Stimulated activated naive CD8-positive, alpha-beta T cell treated with anti-CD3 and anti-CD28 coated beads, Interleukin-15, amount 100 ng/mL, for 72 hours (primary cell): Measurements from ENCODE around the gene MYO10.

Experiments
- ATAC-seq: fragments of 150-1000 bp; cut with Tn5 transposase; 2 replicates; pipeline ENCODE4 v1.10.0; 2021; ENCODE audit warnings: mild to moderate bottlenecking, moderate library complexity
- DNase-seq, 2 donors: peaks; one replicate each; pipeline ENCODE4 v3.0.0; 2021 to 2022
- H3K27ac Mint-ChIP-seq, 2 donors: one replicate each; pipeline ENCODE4 v1.8.0; 2022; ENCODE audit warnings: mild to moderate bottlenecking in 2 of 2, mixed read lengths in 2 of 2, moderate library complexity in 2 of 2
- H3K27me3 Mint-ChIP-seq: one replicate; pipeline ENCODE4 v1.8.0; 2022; ENCODE audit warnings: mixed read lengths
- H3K4me1 Mint-ChIP-seq: one replicate; pipeline ENCODE4 v1.8.0; 2022; ENCODE audit warnings: mild to moderate bottlenecking, mixed read lengths
- H3K4me3 Mint-ChIP-seq, 2 donors: one replicate each; pipeline ENCODE4 v1.8.0; 2022; ENCODE audit warnings: mild to moderate bottlenecking in 2 of 2, mixed read lengths in 2 of 2, moderate library complexity in 1 of 2
- H3K9me3 Mint-ChIP-seq, 2 donors: one replicate each; pipeline ENCODE4 v1.8.0; 2022; ENCODE audit warnings: mixed read lengths in 2 of 2

Gene MYO10

GRCh38 chr5:16931334-16932110 is 4.6 kb downstream of the MYO10 start:
- no peak for DNase-seq
- no peaks in the 10 kb centered on the region for H3K9me3 Mint-ChIP-seq
- no peak overlapping the region for H3K27ac Mint-ChIP-seq
- H3K27me3 Mint-ChIP-seq = peaks cover 65% of the 10 kb centered on the region
- ATAC-seq = no peak
- no peak overlapping the region for H3K4me3 Mint-ChIP-seq
- H3K4me1 Mint-ChIP-seq = peaks cover 24% of the 10 kb centered on the region

GRCh38 chr5:16930496-16930895 is 5.6 kb downstream of the MYO10 start:
- no peak for DNase-seq
- Mint-ChIP-seq H3K27ac (no peak overlapping the region), H3K4me1 (peaks cover 14% of the 10 kb centered on the region), H3K4me3 (no peak overlapping the region), H3K9me3 (no peaks in the 10 kb centered on the region), H3K27me3 (peaks cover 54% of the 10 kb centered on the region)
- ATAC-seq = no peak

GRCh38 chr5:16929831-16930230 is 6.3 kb downstream of the MYO10 start:
- no peak for DNase-seq

GRCh38 chr5:16929347-16929746 is 6.7 kb downstream of the MYO10 start:
- H3K9me3 Mint-ChIP-seq = no peaks in the 10 kb centered on the region
- peaks cover 43% of the 10 kb centered on the region for H3K27me3 Mint-ChIP-seq
- no peak for ATAC-seq
- no peak overlapping the region for H3K27ac Mint-ChIP-seq
- DNase-seq = no peak
- H3K4me3 Mint-ChIP-seq = no peak overlapping the region
- peaks cover 5% of the 10 kb centered on the region for H3K4me1 Mint-ChIP-seq

More at GRCh38 chr5:16929831-16930230, 6.3 kb downstream of the MYO10 start:
- peaks cover 7% of the 10 kb centered on the region for H3K4me1 Mint-ChIP-seq
- no peak overlapping the region for H3K27ac Mint-ChIP-seq
- no peak overlapping the region for H3K4me3 Mint-ChIP-seq
- H3K27me3 Mint-ChIP-seq = peaks cover 48% of the 10 kb centered on the region
- H3K9me3 Mint-ChIP-seq = no peaks in the 10 kb centered on the region
- no peak for ATAC-seq

- H3K27ac Mint-ChIP-seq = no peak overlapping the region
- ATAC-seq = no peak
These were observed 8.5 kb downstream of the MYO10 start for GRCh38 chr5:16927613-16928012.

GRCh38 chr5:16926417-16926816 is 9.7 kb downstream of the MYO10 start:
- ATAC-seq = no peak
- no peak overlapping the region for H3K4me3 Mint-ChIP-seq
- H3K4me1 Mint-ChIP-seq = no peaks in the 10 kb centered on the region
- no peaks in the 10 kb centered on the region for H3K9me3 Mint-ChIP-seq
- DNase-seq = no peak
- peaks cover 14% of the 10 kb centered on the region for H3K27me3 Mint-ChIP-seq
- H3K27ac Mint-ChIP-seq = no peak overlapping the region

More at GRCh38 chr5:16927613-16928012, 8.5 kb downstream of the MYO10 start:
- DNase-seq = no peak
- Mint-ChIP-seq H3K27me3 (peaks cover 26% of the 10 kb centered on the region), H3K9me3 (no peaks in the 10 kb centered on the region), H3K4me1 (no peaks in the 10 kb centered on the region), H3K4me3 (no peak overlapping the region)

GRCh38 chr5:16924206-16924605 is 11.9 kb downstream of the MYO10 start:
- H3K9me3 Mint-ChIP-seq = no peaks in the 10 kb centered on the region
- no peak for ATAC-seq
- H3K4me1 Mint-ChIP-seq = no peaks in the 10 kb centered on the region
- no peak overlapping the region for H3K27ac Mint-ChIP-seq
- H3K27me3 Mint-ChIP-seq = no peaks in the 10 kb centered on the region
- H3K4me3 Mint-ChIP-seq = no peak overlapping the region
- DNase-seq = no peak

GRCh38 chr5:16922430-16922829 is 13.7 kb downstream of the MYO10 start:
- no peak for DNase-seq
- H3K27ac Mint-ChIP-seq = no peak overlapping the region
- H3K4me3 Mint-ChIP-seq = no peak overlapping the region
- no peaks in the 10 kb centered on the region for H3K9me3 Mint-ChIP-seq
- no peaks in the 10 kb centered on the region for H3K4me1 Mint-ChIP-seq
- ATAC-seq = no peak
- H3K27me3 Mint-ChIP-seq = no peaks in the 10 kb centered on the region

- H3K9me3 Mint-ChIP-seq = no peaks in the 10 kb centered on the region
- H3K4me3 Mint-ChIP-seq = no peak overlapping the region
- ATAC-seq = no peak
- DNase-seq = no peak
- H3K4me1 Mint-ChIP-seq = no peaks in the 10 kb centered on the region
- no peaks in the 10 kb centered on the region for H3K27me3 Mint-ChIP-seq
- no peak overlapping the region for H3K27ac Mint-ChIP-seq
These were observed 14.9 kb downstream of the MYO10 start for GRCh38 chr5:16921211-16921610.

GRCh38 chr5:16920109-16920816 is 15.8 kb downstream of the MYO10 start:
- ATAC-seq (no peak), DNase-seq (no peak)
- H3K27ac Mint-ChIP-seq = no peak overlapping the region
- H3K27me3 Mint-ChIP-seq = no peaks in the 10 kb centered on the region
- no peaks in the 10 kb centered on the region for H3K9me3 Mint-ChIP-seq
- no peak overlapping the region for H3K4me3 Mint-ChIP-seq
- no peaks in the 10 kb centered on the region for H3K4me1 Mint-ChIP-seq

- Mint-ChIP-seq H3K27ac (no peak overlapping the region), H3K4me1 (no peaks in the 10 kb centered on the region), H3K27me3 (no peaks in the 10 kb centered on the region), H3K9me3 (no peaks in the 10 kb centered on the region), H3K4me3 (no peak overlapping the region)
- no peak for DNase-seq
- ATAC-seq = no peak
These were observed 17.0 kb downstream of the MYO10 start for GRCh38 chr5:16918891-16919671.

GRCh38 chr5:16918156-16918555 is 17.9 kb downstream of the MYO10 start:
- H3K4me1 Mint-ChIP-seq = no peaks in the 10 kb centered on the region
- no peaks in the 10 kb centered on the region for H3K27me3 Mint-ChIP-seq
- ATAC-seq = no peak
- H3K9me3 Mint-ChIP-seq = no peaks in the 10 kb centered on the region
- no peak overlapping the region for H3K27ac Mint-ChIP-seq
- DNase-seq = no peak
- H3K4me3 Mint-ChIP-seq = no peak overlapping the region

- ATAC-seq = no peak
- H3K4me1 Mint-ChIP-seq = no peaks in the 10 kb centered on the region
- no peak for DNase-seq
- H3K27ac Mint-ChIP-seq = no peak overlapping the region
- no peak overlapping the region for H3K4me3 Mint-ChIP-seq
- no peaks in the 10 kb centered on the region for H3K9me3 Mint-ChIP-seq
- H3K27me3 Mint-ChIP-seq = no peaks in the 10 kb centered on the region
These were observed 19.7 kb downstream of the MYO10 start for GRCh38 chr5:16916262-16916878.

- H3K4me1 Mint-ChIP-seq = no peaks in the 10 kb centered on the region
- DNase-seq = no peak
- no peaks in the 10 kb centered on the region for H3K27me3 Mint-ChIP-seq
- ATAC-seq = no peak
- no peak overlapping the region for H3K27ac Mint-ChIP-seq
- no peaks in the 10 kb centered on the region for H3K9me3 Mint-ChIP-seq
- H3K4me3 Mint-ChIP-seq = no peak overlapping the region
These were observed 21.5 kb downstream of the MYO10 start for GRCh38 chr5:16914584-16914983.

- no peaks in the 10 kb centered on the region for H3K9me3 Mint-ChIP-seq
- no peak for ATAC-seq
- H3K27ac Mint-ChIP-seq = no peak overlapping the region
- no peak overlapping the region for H3K4me3 Mint-ChIP-seq
- H3K27me3 Mint-ChIP-seq = no peaks in the 10 kb centered on the region
- no peak for DNase-seq
- H3K4me1 Mint-ChIP-seq = no peaks in the 10 kb centered on the region
These were observed 22.0 kb downstream of the MYO10 start for GRCh38 chr5:16914108-16914435.
